HFFc6 (cell line): Measurements from ENCODE around the gene ASGR1. TPM values are rescaled to one million over a fixed set of nuclear protein-coding genes. Genes with fewer than 3 reads are reported as not detected.

Experiments
- DNase-seq: peaks from one replicate; pipeline ENCODE4 v3.0.0-alpha.2; 2018
- H3K27ac Mint-ChIP-seq: 2 replicates; pipeline ENCODE4 v1.8.0; 2020; ENCODE audit warnings: mild to moderate bottlenecking, mixed read lengths
- H3K27me3 Mint-ChIP-seq: 2 replicates; pipeline ENCODE4 v1.8.0; 2021; ENCODE audit warnings: mild to moderate bottlenecking, moderate library complexity, mixed read lengths; ENCODE audit not compliant: insufficient read depth
- H3K36me3 Mint-ChIP-seq: 2 replicates; pipeline ENCODE4 v1.8.0; 2021; ENCODE audit warnings: low read depth, mixed read lengths
- H3K4me1 Mint-ChIP-seq: 2 replicates; pipeline ENCODE4 v1.8.0; 2020; ENCODE audit warnings: low read depth, mixed read lengths
- H3K4me3 Mint-ChIP-seq: 2 replicates; pipeline ENCODE4 v1.8.0; 2020; ENCODE audit warnings: mild to moderate bottlenecking, moderate library complexity, mixed read lengths
- H3K9me3 Mint-ChIP-seq: 2 replicates; pipeline ENCODE4 v1.8.0; 2020; ENCODE audit warnings: mild to moderate bottlenecking, mixed read lengths
- long read RNA-seq: library from polyadenylated mRNA; unstranded; transcript quantifications from one replicate; pipeline ENCODE4 v2.0.0, GENCODE V29; 2019
- total RNA-seq, 6 experiments: library from RNA; stranded (reverse); fragmentation: NEBNext Ultra II Directional; extraction: Animal tissue kit (Norgen Biotek cat#: 25700); gene quantifications; 2 replicates in 1 of 6; 3 replicates in 5 of 6; pipeline ENCODE4 v1.2.3, GENCODE V29; 2021
- TF ChIP-seq, protein P1 (sequence below): fragments of 200-600 bp; sonication (generic); IDR thresholded peaks from 2 replicates; pipeline ENCODE4 v1.5.0; 2021; ENCODE audit warnings: antibody characterized with exemption, mild to moderate bottlenecking

The ASGR1 gene, protein sequence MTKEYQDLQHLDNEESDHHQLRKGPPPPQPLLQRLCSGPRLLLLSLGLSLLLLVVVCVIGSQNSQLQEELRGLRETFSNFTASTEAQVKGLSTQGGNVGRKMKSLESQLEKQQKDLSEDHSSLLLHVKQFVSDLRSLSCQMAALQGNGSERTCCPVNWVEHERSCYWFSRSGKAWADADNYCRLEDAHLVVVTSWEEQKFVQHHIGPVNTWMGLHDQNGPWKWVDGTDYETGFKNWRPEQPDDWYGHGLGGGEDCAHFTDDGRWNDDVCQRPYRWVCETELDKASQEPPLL
- 1 to 10 TPM in 2 of 6 experiments, under 1 TPM in 4; 0.71 to 1.4 (median 0.83) TPM for total RNA-seq
- long read RNA-seq = 0 reads

DNA sequence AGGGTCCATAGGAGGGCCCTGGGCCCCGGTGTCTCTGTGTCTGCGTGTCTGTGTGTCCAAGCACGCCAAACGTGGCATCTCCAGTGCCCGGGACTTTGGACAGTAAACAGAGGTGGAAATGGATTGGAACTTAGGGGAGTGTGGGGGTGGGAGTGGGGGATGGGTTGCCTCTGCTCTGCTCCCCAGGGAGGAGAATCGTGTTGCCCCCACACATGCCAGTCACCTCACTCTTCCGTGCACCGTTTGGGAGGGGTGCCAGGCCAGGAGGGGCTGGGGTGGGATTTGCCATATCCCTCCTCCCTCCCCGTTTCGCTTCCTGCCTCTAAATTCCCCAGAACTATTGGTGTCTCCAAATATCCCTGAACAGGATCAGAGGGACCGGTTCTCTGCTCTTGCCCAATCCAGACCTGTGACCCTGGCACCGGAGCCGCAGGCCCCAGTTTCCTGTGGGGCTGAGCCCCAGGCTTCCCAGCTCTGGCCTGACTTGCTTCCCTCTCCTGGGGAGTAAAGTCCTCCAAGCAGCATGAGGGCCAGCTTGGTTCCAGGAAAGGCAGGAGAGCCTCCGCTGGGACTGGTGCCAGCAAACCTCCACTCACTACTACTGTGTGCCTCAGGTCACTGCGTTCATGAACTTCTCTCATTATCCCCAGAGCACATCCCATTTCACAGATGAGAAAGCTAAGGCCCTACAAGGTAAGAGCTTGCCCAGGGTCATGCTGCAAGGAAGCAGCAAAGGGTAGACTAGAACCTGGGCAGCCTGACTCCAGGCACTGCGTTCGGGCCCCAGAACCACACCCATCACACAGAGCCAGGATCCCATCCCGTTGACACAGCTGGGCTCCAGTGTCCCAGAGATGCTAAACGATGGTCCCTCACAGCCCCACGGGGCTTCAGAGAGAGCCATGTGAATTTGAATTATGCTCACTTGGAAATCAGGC is at the start of gene ASGR1:
Gene ASGR1 (minus strand): TSS at position 54 of the 938 bp plus-strand sequence. CDS start 807 bp downstream, outside the sequence.
- TF ChIP-seq, protein P1, sequence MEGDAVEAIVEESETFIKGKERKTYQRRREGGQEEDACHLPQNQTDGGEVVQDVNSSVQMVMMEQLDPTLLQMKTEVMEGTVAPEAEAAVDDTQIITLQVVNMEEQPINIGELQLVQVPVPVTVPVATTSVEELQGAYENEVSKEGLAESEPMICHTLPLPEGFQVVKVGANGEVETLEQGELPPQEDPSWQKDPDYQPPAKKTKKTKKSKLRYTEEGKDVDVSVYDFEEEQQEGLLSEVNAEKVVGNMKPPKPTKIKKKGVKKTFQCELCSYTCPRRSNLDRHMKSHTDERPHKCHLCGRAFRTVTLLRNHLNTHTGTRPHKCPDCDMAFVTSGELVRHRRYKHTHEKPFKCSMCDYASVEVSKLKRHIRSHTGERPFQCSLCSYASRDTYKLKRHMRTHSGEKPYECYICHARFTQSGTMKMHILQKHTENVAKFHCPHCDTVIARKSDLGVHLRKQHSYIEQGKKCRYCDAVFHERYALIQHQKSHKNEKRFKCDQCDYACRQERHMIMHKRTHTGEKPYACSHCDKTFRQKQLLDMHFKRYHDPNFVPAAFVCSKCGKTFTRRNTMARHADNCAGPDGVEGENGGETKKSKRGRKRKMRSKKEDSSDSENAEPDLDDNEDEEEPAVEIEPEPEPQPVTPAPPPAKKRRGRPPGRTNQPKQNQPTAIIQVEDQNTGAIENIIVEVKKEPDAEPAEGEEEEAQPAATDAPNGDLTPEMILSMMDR = no peak
- Mint-ChIP-seq H3K4me3 (peak within 1 kb of the TSS; percentile 4; the same call in 1 of the 2 replicates), H3K9me3 (no peaks in the 10 kb centered on the region), H3K4me1 (peaks cover 6% of the 10 kb centered on the region; the same call in 1 of the 2 replicates), H3K36me3 (no peaks in the 10 kb centered on the region), H3K27me3 (peaks cover 17% of the 10 kb centered on the region), H3K27ac (no peak within 1 kb of the TSS; the same call in 1 of the 2 replicates)
- DNase-seq = no peak

DNA sequence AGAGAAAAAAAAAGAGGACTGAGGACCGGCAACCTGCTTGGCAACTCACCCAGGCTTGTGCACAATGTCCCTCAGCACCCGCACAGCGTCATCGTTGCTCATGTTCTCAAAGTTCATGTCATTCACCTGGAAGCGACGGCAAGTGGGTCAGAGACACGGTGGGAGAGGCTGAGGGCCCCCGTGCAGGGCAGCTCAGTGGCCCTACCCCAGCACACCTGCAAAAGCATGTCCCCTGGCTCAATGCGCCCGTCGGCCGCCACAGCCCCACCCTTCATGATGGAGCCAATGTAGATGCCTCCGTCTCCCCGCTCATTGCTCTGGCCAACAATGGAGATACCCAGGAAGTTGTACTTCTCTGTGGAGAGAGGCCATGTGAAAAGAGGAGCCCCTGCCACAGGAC is 49.8 kb upstream of the ASGR1 start:
- TF ChIP-seq, protein P1 = no peak
- Mint-ChIP-seq H3K36me3 (peaks cover 43% of the 10 kb centered on the region), H3K4me3 (no peak overlapping the region), H3K9me3 (no peaks in the 10 kb centered on the region), H3K4me1 (peaks cover 34% of the 10 kb centered on the region), H3K27me3 (no peaks in the 10 kb centered on the region; the same call in none of the 2 replicates), H3K27ac (no peak overlapping the region)
- no peak for DNase-seq

DNA sequence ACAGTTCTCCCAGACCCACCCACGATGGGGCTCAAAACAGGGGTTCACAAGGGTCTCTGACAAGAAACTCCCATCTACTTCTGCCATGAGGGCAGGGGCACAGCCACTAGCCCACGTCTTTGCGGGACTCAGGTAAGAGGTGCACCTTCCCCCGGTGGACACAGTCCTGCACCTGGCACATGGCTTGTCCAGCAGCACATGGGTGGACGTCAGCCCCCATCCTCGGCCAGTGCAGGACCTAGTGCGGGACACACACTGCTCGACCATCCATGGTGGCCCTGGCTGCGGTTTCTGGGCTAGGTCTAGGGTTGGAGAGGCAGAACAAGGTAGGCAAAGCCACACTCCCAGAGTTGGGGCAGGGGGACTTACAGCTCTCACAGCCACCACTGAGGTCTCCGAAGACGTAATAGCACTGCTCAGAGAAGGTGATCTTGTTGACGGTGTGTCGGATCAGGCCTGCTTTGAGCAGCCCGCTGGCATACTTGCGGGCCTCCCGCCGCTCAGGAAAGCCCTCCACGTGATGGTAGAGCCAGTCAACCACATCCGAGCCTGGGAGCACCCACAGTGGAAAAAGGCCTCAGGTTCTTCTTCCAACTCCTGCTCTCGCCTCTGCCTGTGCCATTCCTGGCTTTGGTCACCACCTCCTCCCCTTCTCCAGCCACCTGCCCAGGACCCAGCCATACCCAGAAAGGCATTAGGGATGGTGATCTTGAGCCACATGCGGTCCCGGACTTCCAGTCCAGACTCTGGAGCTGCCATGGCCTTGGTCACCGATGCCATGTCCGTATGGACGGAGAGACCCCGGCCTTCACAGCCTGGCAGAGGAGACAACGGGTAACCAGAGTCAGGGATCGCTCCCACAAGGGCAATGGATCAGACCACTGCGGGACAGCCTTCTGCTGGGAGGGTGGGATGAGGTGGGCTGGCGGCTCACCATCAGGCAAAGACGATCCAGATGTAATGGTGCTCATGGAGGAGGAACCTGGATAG is 47.8 kb upstream of the ASGR1 start:
- Mint-ChIP-seq H3K27me3 (peaks cover 3% of the 10 kb centered on the region), H3K4me3 (no peak overlapping the region), H3K36me3 (peaks cover 38% of the 10 kb centered on the region), H3K9me3 (no peaks in the 10 kb centered on the region), H3K4me1 (peaks cover 30% of the 10 kb centered on the region), H3K27ac (no peak overlapping the region)
- TF ChIP-seq, protein P1 = no peak
- DNase-seq = no peak

DNA sequence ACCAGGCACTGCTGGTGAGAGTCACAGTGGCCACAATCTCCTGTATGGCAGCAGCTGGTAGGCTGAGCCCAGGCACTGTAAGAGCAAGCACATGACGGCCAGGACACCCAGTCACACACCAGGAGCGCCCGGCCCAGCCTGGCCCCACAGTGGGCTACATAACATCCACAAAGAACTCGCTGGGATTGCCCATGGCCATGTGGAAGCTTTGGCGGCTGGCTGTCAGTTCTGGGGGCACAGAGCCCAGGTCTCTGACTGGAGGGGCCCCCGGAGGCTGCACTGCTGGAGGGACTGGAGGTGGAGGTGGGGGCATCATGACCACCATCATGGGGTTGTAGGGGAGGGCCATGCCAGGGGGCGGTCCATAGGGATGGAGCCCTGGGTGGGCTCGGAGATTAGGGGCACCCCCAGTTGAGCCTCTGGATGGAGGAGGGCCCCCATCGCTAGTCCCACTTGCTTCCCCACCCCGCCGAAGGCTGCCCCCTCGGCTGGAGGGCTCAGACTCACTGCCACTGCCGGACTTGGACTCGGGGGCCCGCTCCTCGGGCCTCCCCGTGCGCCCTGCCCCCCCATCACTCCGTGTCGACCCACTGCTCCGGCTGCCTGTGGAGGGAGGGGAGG is 46.7 kb upstream of the ASGR1 start:
- Mint-ChIP-seq H3K27me3 (peaks cover 9% of the 10 kb centered on the region), H3K4me1 (peaks cover 35% of the 10 kb centered on the region), H3K36me3 (peaks cover 43% of the 10 kb centered on the region), H3K4me3 (no peak overlapping the region), H3K9me3 (no peaks in the 10 kb centered on the region), H3K27ac (no peak overlapping the region)
- no peak for DNase-seq
- TF ChIP-seq, protein P1 = no peak
